ENCODE measurements around the gene SLAMF1.
"Not testable (repeated sequence)": the region's sequence is repeated elsewhere in the genome, so short reads cannot be mapped to it uniquely, and the experiment has no call there.

Gene SLAMF1

GRCh38 chr1:160588468-160588867 is 58.4 kb downstream of the SLAMF1 start:
- DNase-seq, result no peak

- no peak for DNase-seq
These were observed 62.1 kb downstream of the SLAMF1 start for GRCh38 chr1:160584784-160585183.

- not testable (repeated sequence) for DNase-seq
These were observed 63.9 kb downstream of the SLAMF1 start for GRCh38 chr1:160582976-160583375.

- no peak for DNase-seq
These were observed 64.9 kb downstream of the SLAMF1 start for GRCh38 chr1:160581961-160582360.

- DNase-seq, result no peak
These were observed 66.5 kb downstream of the SLAMF1 start for GRCh38 chr1:160580221-160580812.

GRCh38 chr1:160579216-160579701 is 67.6 kb downstream of the SLAMF1 start, which contains the start of gene CD84:
CD84 (minus strand) TSS chr1:160579496; CDS start chr1:160579437, 59 bp downstream.
- DNase-seq, result no peak

GRCh38 chr1:160578525-160579191 is 68.2 kb downstream of the SLAMF1 start:
- DNase-seq, result no peak

GRCh38 chr1:160578175-160578524 is 68.7 kb downstream of the SLAMF1 start:
- no peak for DNase-seq

- DNase-seq, result no peak
These were observed 69.2 kb downstream of the SLAMF1 start for GRCh38 chr1:160577671-160578070.

- no peak for DNase-seq
These were observed 70.0 kb downstream of the SLAMF1 start for GRCh38 chr1:160576884-160577283.

- no peak for DNase-seq
These were observed 70.5 kb downstream of the SLAMF1 start for GRCh38 chr1:160576390-160576789.

GRCh38 chr1:160575112-160575664 is 71.7 kb downstream of the SLAMF1 start:
- no peak for DNase-seq

GRCh38 chr1:160570840-160571239 is 76.0 kb downstream of the SLAMF1 start:
- DNase-seq, result no peak

- no peak for DNase-seq
These were observed 77.0 kb downstream of the SLAMF1 start for GRCh38 chr1:160569806-160570205.

- no peak for DNase-seq
These were observed 78.8 kb downstream of the SLAMF1 start for GRCh38 chr1:160567858-160568682.

GRCh38 chr1:160567341-160567740 is 79.5 kb downstream of the SLAMF1 start:
- no peak for DNase-seq

- no peak for DNase-seq
These were observed 81.3 kb downstream of the SLAMF1 start for GRCh38 chr1:160565564-160565963.

GRCh38 chr1:160563230-160563629 is 83.6 kb downstream of the SLAMF1 start:
- not testable (repeated sequence) for DNase-seq

- DNase-seq, result not testable (repeated sequence)
These were observed 84.1 kb downstream of the SLAMF1 start for GRCh38 chr1:160562745-160563144.

- DNase-seq, result no peak
These were observed 86.0 kb downstream of the SLAMF1 start for GRCh38 chr1:160560806-160561205.

- no peak for DNase-seq
These were observed 86.7 kb downstream of the SLAMF1 start for GRCh38 chr1:160560045-160560705.

- not testable (repeated sequence) for DNase-seq
These were observed 87.4 kb downstream of the SLAMF1 start for GRCh38 chr1:160559437-160559836.

Data from NCI-H774 (cell line).